OCI-LY1 (cell line): ENCODE measurements around the gene ZSCAN2.

ENCODE experiments used
- H2AFZ ChIP-seq: fragments of 200-600 bp; sonication (generic), shearing (Covaris generic); 2 replicates; pipeline ENCODE4 v1.6.0; 2014; ENCODE audit warnings: antibody characterized with exemption, mild to moderate bottlenecking, low read length
- H3F3A ChIP-seq: fragments of 200-600 bp; sonication (generic), shearing (Covaris generic); 2 replicates; pipeline ENCODE4 v1.6.0; 2014; ENCODE audit warnings: mild to moderate bottlenecking, antibody characterized with exemption, low read length, moderate library complexity; ENCODE audit not compliant: insufficient read depth
- H3K27ac ChIP-seq: fragments of 200-600 bp; sonication (generic); 2 replicates; pipeline ENCODE4 v1.5.1; 2014; ENCODE audit warnings: low read length, mixed run types, mild to moderate bottlenecking, low read depth; ENCODE audit not compliant: poor library complexity, severe bottlenecking
- H3K27me3 ChIP-seq: fragments of 200-600 bp; sonication (generic); 2 replicates; pipeline ENCODE4 v1.6.0; 2014; ENCODE audit warnings: antibody characterized with exemption, mild to moderate bottlenecking, low read length, moderate library complexity; ENCODE audit not compliant: insufficient read depth
- H3K36me3 ChIP-seq: fragments of 200-600 bp; sonication (generic); 2 replicates; pipeline ENCODE4 v1.6.1; 2014; ENCODE audit warnings: mild to moderate bottlenecking, antibody characterized with exemption, low read length, moderate library complexity, mixed read lengths; ENCODE audit not compliant: insufficient read depth
- H3K4me1 ChIP-seq: fragments of 200-600 bp; sonication (generic); 2 replicates; pipeline ENCODE4 v1.5.1; 2014; ENCODE audit warnings: mild to moderate bottlenecking, low read length, moderate library complexity; ENCODE audit not compliant: insufficient read depth, severe bottlenecking
- H3K4me2 ChIP-seq: fragments of 200-600 bp; sonication (generic), shearing (Covaris generic); 2 replicates; pipeline ENCODE4 v1.6.1; 2014; ENCODE audit warnings: low read length
- H3K4me3 ChIP-seq: fragments of 200-600 bp; sonication (generic); 2 replicates; pipeline ENCODE4 v1.5.1; 2014; ENCODE audit warnings: low read length, low read depth, mild to moderate bottlenecking, mixed read lengths; ENCODE audit not compliant: poor library complexity, severe bottlenecking
- H3K79me2 ChIP-seq: fragments of 200-600 bp; shearing (Covaris generic); 2 replicates; pipeline ENCODE4 v1.6.1; 2016; ENCODE audit warnings: mixed run types, low read length, mixed read lengths; ENCODE audit not compliant: insufficient read depth
- H3K9ac ChIP-seq: fragments of 200-600 bp; sonication (generic), shearing (Covaris generic); 2 replicates; pipeline ENCODE4 v1.6.1; 2014; ENCODE audit warnings: mild to moderate bottlenecking, low read length, mixed read lengths
- H3K9me2 ChIP-seq: fragments of 200-600 bp; sonication (generic), shearing (Covaris generic); 2 replicates; pipeline ENCODE4 v1.6.1; 2014; ENCODE audit warnings: low read depth, mild to moderate bottlenecking, low read length, mixed read lengths
- H3K9me3 ChIP-seq: fragments of 200-600 bp; shearing (Covaris generic); 2 replicates; pipeline ENCODE4 v1.6.1; 2014; ENCODE audit warnings: low read length, mixed read lengths
- H4K20me1 ChIP-seq: fragments of 200-600 bp; sonication (generic), shearing (Covaris generic); 2 replicates; pipeline ENCODE4 v1.6.0; 2016; ENCODE audit warnings: mild to moderate bottlenecking, low read length; ENCODE audit not compliant: insufficient read depth
- EZH2 ChIP-seq: fragments of 200-600 bp; sonication (generic), shearing (Covaris generic); IDR thresholded peaks from 2 replicates; pipeline ENCODE4 v1.8.0; 2017; ENCODE audit warnings: borderline replicate concordance, mixed run types, mild to moderate bottlenecking, antibody characterized with exemption, low read length, moderate library complexity, mixed read lengths
- TF ChIP-seq, protein P1 (sequence below): fragments of 200-600 bp; sonication (generic), shearing (Covaris generic); IDR thresholded peaks from 2 replicates; pipeline ENCODE4 v1.5.1; 2017; ENCODE audit warnings: mild to moderate bottlenecking, antibody characterized with exemption, low read length, moderate library complexity, mixed read lengths

Gene ZSCAN2

DNA sequence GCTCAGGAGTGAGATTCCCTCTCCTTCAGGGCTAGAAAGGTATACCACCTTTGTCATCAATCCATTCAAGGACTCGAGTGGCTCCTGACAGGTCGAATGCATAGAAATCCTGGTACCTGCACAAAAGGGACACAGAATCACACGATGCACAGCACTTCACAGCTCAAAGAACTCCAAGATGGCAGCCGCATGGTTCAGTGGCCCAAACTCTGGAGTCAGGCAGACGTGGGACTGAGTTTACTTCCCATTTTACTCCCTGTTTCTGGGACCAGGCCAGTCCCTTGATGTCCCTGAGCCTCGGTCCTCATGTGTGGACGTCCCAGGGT is 52.7 kb downstream of the ZSCAN2 start:
- no peaks in the 10 kb centered on the region for H3K9me2 ChIP-seq
- peaks cover 36% of the 10 kb centered on the region for H3K36me3 ChIP-seq
- no peak for TF ChIP-seq EZH2
- TF ChIP-seq, protein P1, sequence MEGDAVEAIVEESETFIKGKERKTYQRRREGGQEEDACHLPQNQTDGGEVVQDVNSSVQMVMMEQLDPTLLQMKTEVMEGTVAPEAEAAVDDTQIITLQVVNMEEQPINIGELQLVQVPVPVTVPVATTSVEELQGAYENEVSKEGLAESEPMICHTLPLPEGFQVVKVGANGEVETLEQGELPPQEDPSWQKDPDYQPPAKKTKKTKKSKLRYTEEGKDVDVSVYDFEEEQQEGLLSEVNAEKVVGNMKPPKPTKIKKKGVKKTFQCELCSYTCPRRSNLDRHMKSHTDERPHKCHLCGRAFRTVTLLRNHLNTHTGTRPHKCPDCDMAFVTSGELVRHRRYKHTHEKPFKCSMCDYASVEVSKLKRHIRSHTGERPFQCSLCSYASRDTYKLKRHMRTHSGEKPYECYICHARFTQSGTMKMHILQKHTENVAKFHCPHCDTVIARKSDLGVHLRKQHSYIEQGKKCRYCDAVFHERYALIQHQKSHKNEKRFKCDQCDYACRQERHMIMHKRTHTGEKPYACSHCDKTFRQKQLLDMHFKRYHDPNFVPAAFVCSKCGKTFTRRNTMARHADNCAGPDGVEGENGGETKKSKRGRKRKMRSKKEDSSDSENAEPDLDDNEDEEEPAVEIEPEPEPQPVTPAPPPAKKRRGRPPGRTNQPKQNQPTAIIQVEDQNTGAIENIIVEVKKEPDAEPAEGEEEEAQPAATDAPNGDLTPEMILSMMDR: no peak
- H3K79me2 ChIP-seq: no peaks in the 10 kb centered on the region
- peak overlapping the region; percentile 88 for H3K4me3 ChIP-seq
- no peak overlapping the region for H2AFZ ChIP-seq
- H4K20me1 ChIP-seq: no peaks in the 10 kb centered on the region
- H3K27ac ChIP-seq: peak overlapping the region; percentile 76
- H3F3A ChIP-seq: 0 out of 2 replicates have a peak, but pooled peaks cover 2% of the 10 kb centered on the region
- H3K9ac ChIP-seq: peak overlapping the region; percentile 88
- H3K9me3 ChIP-seq: no peaks in the 10 kb centered on the region
- no peaks in the 10 kb centered on the region for H3K27me3 ChIP-seq
- H3K4me1 ChIP-seq: peaks cover 38% of the 10 kb centered on the region
- peak overlapping the region; percentile 94 for H3K4me2 ChIP-seq

DNA sequence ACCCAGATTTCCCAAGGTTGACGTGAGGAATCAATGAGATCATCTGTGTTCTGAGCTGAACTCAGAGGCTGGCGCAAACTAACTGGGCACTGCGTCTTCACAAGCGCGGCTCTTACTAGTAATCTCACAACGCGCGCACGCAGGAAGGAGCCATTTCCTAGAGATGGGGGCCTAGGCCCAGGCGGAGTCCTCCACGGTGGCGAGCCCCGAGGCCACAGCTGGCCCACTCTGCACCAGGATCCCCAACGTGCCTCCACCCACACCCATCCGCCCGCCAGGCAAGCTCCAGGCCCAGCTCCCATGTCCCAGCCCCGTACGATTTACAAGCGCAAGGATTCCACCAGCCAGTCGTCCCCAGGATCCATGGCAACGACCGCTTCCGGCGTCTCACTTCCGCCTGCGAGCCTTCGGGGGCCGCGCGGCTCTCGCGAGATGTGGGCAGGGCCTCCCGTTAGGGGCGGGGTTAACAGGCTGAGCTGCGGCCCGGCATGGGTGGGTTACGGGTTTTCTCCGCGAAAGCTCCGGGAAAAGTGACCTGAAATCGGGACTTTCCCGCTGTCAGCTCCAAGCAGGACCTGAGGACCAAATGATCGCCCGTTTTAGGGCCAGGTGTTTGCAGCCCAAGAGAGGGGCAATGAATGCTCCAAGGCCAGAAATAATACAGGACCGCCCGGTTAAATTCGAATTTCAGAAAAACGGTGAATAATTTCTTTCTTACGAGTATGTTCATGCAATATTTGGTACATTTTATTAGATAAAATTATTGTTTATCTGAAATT is 53.3 kb downstream of the ZSCAN2 start, which contains the start of gene WDR73:
TSS of gene WDR73 (minus strand) at position 374 of the 779 bp plus-strand sequence. CDS start at position 365, 9 bp downstream.
- Histone ChIP-seq H3K9me2 (no peaks in the 10 kb centered on the region), H3K4me1 (peaks cover 44% of the 10 kb centered on the region), H2AFZ (peak within 1 kb of the TSS; percentile 37; the same call in 1 of the 2 replicates), H3K4me3 (peak within 1 kb of the TSS; percentile 88), H3K79me2 (no peaks in the 10 kb centered on the region), H3K9ac (peak within 1 kb of the TSS; percentile 88), H3F3A (0 out of 2 replicates have a peak, but pooled peaks cover 2% of the 10 kb centered on the region), H3K36me3 (peaks cover 31% of the 10 kb centered on the region), H3K27ac (peak within 1 kb of the TSS; percentile 76), H3K27me3 (no peaks in the 10 kb centered on the region), H3K4me2 (peak within 1 kb of the TSS; percentile 94), H4K20me1 (no peaks in the 10 kb centered on the region), H3K9me3 (no peaks in the 10 kb centered on the region)
- TF ChIP-seq, protein P1: no peak
- no peak for TF ChIP-seq EZH2

DNA sequence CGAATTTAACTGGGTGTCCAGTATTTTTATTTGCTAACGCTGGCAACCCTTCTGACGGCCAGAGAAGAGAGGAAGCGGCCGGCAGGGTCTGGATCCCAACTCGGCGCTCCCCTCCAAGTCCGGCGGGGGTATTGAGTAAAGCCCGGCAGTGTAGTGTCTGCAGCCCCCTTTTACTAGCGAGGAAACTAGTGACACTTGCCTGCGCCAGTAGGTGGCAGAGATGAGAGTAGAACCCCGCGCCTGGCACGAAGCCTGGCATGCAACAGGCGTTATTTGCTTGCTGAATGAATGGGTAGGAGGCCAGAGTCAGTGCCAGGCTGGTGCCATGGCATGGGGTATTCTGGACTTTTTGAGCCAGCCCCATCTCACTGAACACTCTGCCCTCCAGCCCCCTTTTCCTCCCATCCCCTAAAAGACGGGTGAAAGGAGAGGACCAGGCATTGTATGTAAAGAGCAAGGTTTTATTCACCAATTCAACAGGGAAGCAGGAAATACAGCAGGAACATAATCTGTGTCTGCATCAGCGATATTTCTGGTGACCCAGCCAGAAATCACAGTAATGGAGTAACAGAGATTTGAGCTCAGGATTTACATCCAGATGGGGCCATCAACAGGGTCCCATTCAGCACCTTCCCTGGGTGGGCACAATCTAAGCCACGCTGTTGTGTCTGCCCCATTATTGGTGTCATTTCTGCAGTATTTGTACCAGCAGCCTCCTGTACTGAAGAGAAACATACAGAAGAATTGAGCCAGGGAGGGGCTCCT is 54.1 kb downstream of the ZSCAN2 start:
- Histone ChIP-seq H3K9me2 (no peaks in the 10 kb centered on the region), H3F3A (0 out of 2 replicates have a peak, but pooled peaks cover 2% of the 10 kb centered on the region), H3K9ac (peak overlapping the region; percentile 88), H3K27me3 (no peaks in the 10 kb centered on the region), H3K36me3 (peaks cover 24% of the 10 kb centered on the region; the same call in 1 of the 2 replicates), H3K27ac (peak overlapping the region; percentile 76), H3K4me2 (peak overlapping the region; percentile 94), H3K79me2 (no peaks in the 10 kb centered on the region), H2AFZ (no peak overlapping the region), H3K9me3 (no peaks in the 10 kb centered on the region), H3K4me3 (peak overlapping the region; percentile 88), H3K4me1 (peaks cover 52% of the 10 kb centered on the region), H4K20me1 (no peaks in the 10 kb centered on the region)
- no peak for TF ChIP-seq EZH2
- TF ChIP-seq, protein P1: peak; percentile 83
